GM12892 (cell line): ENCODE results near the gene GLRX.

Experiments used
- POLR2A ChIP-seq: IDR thresholded peaks from 2 replicates; pipeline ENCODE4 v1.6.1; 2011; ENCODE audit warnings: low read depth, low read length, control low read depth
- POLR2AphosphoS5 ChIP-seq: IDR thresholded peaks from 2 replicates; pipeline ENCODE4 v1.6.1; 2011; ENCODE audit warnings: low read depth, low read length, control low read depth

DNA sequence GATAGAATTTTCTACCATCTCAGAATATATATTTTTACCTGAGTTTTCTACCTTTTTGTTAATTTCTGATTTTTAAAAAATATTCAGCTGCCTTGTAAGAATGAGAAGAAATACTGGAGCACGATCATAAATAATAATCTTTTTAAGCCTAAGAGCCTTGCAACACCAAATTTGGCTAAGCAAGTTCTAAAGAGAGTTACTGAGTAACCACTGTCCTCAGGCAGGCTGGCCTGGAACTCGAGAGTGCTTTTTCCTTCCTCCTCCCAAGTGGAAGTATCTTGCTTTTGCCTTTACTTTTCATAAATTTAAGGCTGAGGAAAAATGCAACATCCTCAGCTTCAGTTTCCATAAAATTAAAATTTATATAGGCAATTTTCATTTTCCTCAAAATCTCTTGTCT, 21.0 kb downstream of the GLRX start:
- no peak for TF ChIP-seq POLR2A
- TF ChIP-seq POLR2AphosphoS5 = no peak
